Subcutaneous adipose tissue (tissue), 4 donors: ENCODE results near the gene C16orf95. TPM values are rescaled to one million over a fixed set of nuclear protein-coding genes. Genes with fewer than 3 reads are reported as not detected.

Source experiments
- CTCF ChIP-seq: fragments of 450-650 bp; IDR thresholded peaks from one replicate; pipeline ENCODE4 v1.5.1; 2016; ENCODE audit warnings: low read depth, mild to moderate bottlenecking, control low read depth, antibody characterized with exemption, moderate library complexity
- total RNA-seq, 4 donors: library from RNA; depleted of rRNA; stranded (reverse); fragments of >200 nt; gene quantifications; one replicate each; pipeline ENCODE4 v1.1.0, GENCODE V29; 2016

C16orf95 gene
- total RNA-seq, 4 donors from 2014 or later: 1.3 to 6.2 (median 1.8) TPM

GRCh38 chr16:87317750-87318644 is 805 bp upstream of the C16orf95 start:
- TF ChIP-seq CTCF: no peak

- TF ChIP-seq CTCF: no peak
These were observed 706 bp downstream of the C16orf95 start for GRCh38 chr16:87316450-87316922.

GRCh38 chr16:87314990-87315420 is 2.2 kb downstream of the C16orf95 start:
- no peak for TF ChIP-seq CTCF

- no peak for TF ChIP-seq CTCF
These were observed 5.2 kb downstream of the C16orf95 start for GRCh38 chr16:87312008-87312407.

- no peak for TF ChIP-seq CTCF
These were observed 5.8 kb downstream of the C16orf95 start for GRCh38 chr16:87311387-87311786.

GRCh38 chr16:87310610-87311009 is 6.6 kb downstream of the C16orf95 start:
- no peak for TF ChIP-seq CTCF

- TF ChIP-seq CTCF: no peak
These were observed 7.3 kb downstream of the C16orf95 start for GRCh38 chr16:87309620-87310525.
